GM19025 (cell line): ENCODE data around the gene CCDC38.

Experiments
- ATAC-seq: cut with Tn5 transposase; IDR thresholded peaks from one replicate; pipeline ENCODE4 v1.9.1; 2021; ENCODE audit warnings: mild to moderate bottlenecking, low read depth, moderate library complexity; ENCODE audit not compliant: unreplicated experiment

CCDC38 gene

GRCh38 chr12:95838125-95838524 lies 104.3 kb downstream of the CCDC38 start:
- ATAC-seq: no peak

- ATAC-seq: no peak
These were observed 105.0 kb downstream of the CCDC38 start for GRCh38 chr12:95837240-95838038.

DNA sequence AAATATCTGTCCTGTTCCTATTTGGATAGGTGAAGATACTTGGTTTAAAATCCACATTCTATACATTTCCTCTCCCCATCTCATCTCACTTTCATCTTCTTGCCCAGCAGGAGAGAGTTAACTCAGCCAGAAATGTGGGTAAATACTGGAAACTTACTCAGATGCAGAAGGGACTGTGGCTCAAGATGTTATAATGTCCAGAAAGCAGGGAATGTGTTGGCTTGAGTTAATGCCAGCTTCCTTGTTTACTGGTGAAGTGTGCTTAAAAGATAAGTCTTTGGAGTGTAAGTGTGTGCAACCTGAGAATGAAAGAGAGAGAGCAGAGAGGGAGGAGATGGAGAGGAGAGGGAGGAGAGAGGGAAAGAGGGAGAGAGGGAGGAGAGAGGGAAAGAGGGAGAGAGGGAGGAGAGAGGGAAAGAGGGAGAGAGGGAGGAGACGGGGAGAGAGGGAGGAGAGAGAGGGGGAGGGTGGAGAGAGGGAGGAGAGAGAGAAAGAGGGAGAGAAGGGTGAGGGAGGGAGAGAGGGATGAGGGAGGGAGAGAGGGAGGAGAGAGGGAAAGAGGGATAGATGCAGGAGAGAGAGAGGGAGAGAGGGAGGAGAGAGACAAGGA lies 105.7 kb downstream of the CCDC38 start:
- ATAC-seq: no peak

GRCh38 chr12:95836185-95836609 lies 106.2 kb downstream of the CCDC38 start:
- no peak for ATAC-seq

DNA sequence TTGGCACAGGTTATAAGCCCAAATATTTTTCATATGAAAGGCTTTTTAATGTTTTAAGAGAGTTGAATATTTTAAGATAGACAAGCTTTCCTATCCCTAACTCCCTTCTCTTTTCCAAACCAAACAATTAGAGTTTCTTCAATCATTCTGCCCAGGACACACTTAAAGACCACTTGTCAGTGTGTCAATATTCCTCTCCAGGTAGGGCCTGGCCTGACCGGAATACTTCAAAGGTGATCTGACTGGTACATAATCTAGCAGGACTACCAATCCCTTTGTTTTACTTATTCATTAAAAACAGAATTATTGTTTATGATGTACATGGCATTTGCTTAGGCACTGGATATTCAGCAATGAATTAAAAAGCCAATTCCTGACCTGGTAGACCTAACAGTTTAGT lies 107.8 kb downstream of the CCDC38 start:
- no peak for ATAC-seq

- ATAC-seq: no peak
These were observed 111.9 kb downstream of the CCDC38 start for GRCh38 chr12:95830335-95831089.

DNA sequence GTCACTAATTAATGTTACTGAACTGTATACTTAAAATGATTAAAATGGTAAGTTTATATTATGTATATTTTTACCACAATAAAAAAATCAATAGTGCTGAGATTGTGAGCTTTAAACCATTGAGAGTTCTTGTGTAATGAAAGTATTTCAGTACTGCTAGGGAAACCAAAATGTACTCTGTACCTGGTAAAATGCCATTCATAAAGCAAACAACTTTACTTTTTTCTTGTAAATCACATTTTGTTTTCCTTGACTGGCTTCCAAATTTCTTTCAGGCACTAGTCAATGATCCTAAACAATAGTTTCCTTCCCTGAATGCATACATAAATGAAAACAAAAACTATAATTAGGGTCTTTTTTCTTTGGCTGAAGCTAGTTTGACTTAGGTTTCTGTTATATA lies 113.0 kb downstream of the CCDC38 start:
- ATAC-seq: no peak

DNA sequence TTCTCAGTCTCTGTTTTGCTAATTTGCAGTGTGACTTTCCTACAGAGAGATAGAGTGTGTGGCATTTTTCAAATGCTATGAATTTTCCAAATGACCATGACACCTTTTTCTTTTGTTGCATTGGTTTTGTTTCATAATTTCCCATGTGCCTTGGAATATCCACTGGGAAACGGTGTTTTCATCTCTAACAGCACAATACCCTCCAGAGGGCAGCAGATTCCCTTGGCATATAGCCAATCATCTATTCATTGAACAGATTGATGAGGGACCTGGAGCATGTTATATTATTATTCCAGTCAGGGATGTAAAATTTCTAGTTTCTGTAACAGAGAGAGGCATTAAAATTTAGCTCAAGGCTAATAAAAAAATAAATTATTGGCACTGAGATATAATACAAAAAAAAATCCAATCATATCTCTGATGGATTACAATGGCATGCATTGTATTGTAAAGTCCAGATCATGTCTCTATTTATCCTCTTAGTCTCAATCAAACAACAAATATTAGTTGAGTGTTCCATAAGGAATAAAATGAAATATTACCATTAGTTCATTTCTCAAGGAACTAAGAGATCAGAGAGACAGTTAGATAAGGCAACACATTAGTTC lies 122.2 kb downstream of the CCDC38 start:
- no peak for ATAC-seq
